ENCODE data around the gene NACC1.

- TF ChIP-seq, protein P1, sequence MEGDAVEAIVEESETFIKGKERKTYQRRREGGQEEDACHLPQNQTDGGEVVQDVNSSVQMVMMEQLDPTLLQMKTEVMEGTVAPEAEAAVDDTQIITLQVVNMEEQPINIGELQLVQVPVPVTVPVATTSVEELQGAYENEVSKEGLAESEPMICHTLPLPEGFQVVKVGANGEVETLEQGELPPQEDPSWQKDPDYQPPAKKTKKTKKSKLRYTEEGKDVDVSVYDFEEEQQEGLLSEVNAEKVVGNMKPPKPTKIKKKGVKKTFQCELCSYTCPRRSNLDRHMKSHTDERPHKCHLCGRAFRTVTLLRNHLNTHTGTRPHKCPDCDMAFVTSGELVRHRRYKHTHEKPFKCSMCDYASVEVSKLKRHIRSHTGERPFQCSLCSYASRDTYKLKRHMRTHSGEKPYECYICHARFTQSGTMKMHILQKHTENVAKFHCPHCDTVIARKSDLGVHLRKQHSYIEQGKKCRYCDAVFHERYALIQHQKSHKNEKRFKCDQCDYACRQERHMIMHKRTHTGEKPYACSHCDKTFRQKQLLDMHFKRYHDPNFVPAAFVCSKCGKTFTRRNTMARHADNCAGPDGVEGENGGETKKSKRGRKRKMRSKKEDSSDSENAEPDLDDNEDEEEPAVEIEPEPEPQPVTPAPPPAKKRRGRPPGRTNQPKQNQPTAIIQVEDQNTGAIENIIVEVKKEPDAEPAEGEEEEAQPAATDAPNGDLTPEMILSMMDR (conservative IDR thresholded peaks at IDR 0.05; ENCODE audit: low read depth in 2 of 2): no peak
- TF ChIP-seq EZH2phosphoT487 (IDR thresholded peaks at IDR 0.05; ENCODE audit: unreplicated experiment) (no peak), EZH2 (IDR thresholded peaks at IDR 0.05; ENCODE audit: low read depth, unreplicated experiment) (no peak), POLR2AphosphoS5 (IDR thresholded peaks at IDR 0.05; ENCODE audit: low read depth) (no peak)
Measured at GRCh38 chr19:13115936-13116281, 2.2 kb upstream of the NACC1 start.

Measured in GM23338 (cell line).